Caco-2 (cell line): ENCODE results near the gene MRPS25. TPM values are rescaled to one million over a fixed set of nuclear protein-coding genes. Genes with fewer than 3 reads are reported as not detected.

Experiments
- BruUV-seq: library from RNA; stranded (reverse); fragments of 400-500 nt; replicated peaks from 2 replicates; lab custom pipeline; 2021; lab: Mats Ljungman, UMichigan
- CTCF ChIA-PET: fragments of 300-600 bp; sonication (Branson Sonifier 250); formaldehyde crosslinking; loops from one replicate; lab custom pipeline; 2022; ENCODE audit warnings: antibody characterized with exemption; lab: Charles Lee
- POLR2A ChIA-PET: fragments of 300-600 bp; sonication (Branson Sonifier 250); formaldehyde crosslinking; loops from one replicate; lab custom pipeline; 2022; ENCODE audit warnings: antibody characterized with exemption; lab: Charles Lee
- DNase-seq, 2 experiments: peaks; one replicate each; pipeline versions ENCODE4 v3.0.0 to v3.0.0-alpha.2; 2020 to 2022
- H3K27me3 ChIP-seq: replicated peaks from 2 replicates; pipeline ENCODE4 v1.6.0; 2011; ENCODE audit warnings: low read length; ENCODE audit not compliant: control insufficient read depth, insufficient read depth
- H3K36me3 ChIP-seq: 2 replicates; pipeline ENCODE4 v1.5.1; 2011; ENCODE audit warnings: low read length; ENCODE audit not compliant: control insufficient read depth, insufficient read depth
- H3K4me1 ChIP-seq: fragments of 250-450 bp; sonication (Bioruptor Pico); 2 replicates; pipeline ENCODE4 v1.5.1; 2020; ENCODE audit warnings: mild to moderate bottlenecking
- H3K4me3 ChIP-seq: 2 replicates; pipeline ENCODE4 v1.5.1; 2011; ENCODE audit warnings: low read depth, mild to moderate bottlenecking, control low read depth, low read length
- H3K9me3 ChIP-seq: fragments of 250-450 bp; sonication (Bioruptor Pico); 2 replicates; pipeline ENCODE4 v1.5.1; 2020; ENCODE audit warnings: mild to moderate bottlenecking, moderate library complexity
- H3K27ac Mint-ChIP-seq: one replicate; pipeline ENCODE4 v1.8.0; 2022; ENCODE audit warnings: mixed read lengths; ENCODE audit not compliant: unreplicated experiment
- H3K27me3 Mint-ChIP-seq: one replicate; pipeline ENCODE4 v1.8.0; 2022; ENCODE audit warnings: mixed read lengths; ENCODE audit not compliant: insufficient read depth, unreplicated experiment
- H3K36me3 Mint-ChIP-seq: one replicate; pipeline ENCODE4 v1.8.0; 2022; ENCODE audit warnings: mild to moderate bottlenecking, mixed read lengths; ENCODE audit not compliant: insufficient read depth, unreplicated experiment
- H3K4me1 Mint-ChIP-seq: one replicate; pipeline ENCODE4 v1.8.0; 2022; ENCODE audit warnings: low read depth, mixed read lengths; ENCODE audit not compliant: unreplicated experiment
- H3K4me3 Mint-ChIP-seq: one replicate; pipeline ENCODE4 v1.8.0; 2022; ENCODE audit warnings: mild to moderate bottlenecking, moderate library complexity, mixed read lengths; ENCODE audit not compliant: unreplicated experiment
- H3K9me3 Mint-ChIP-seq: one replicate; pipeline ENCODE4 v1.8.0; 2022; ENCODE audit warnings: mixed read lengths; ENCODE audit not compliant: unreplicated experiment
- CTCF ChIP-seq, 2 experiments: fragments of 200-600 bp in 1 of 2; IDR thresholded peaks; 1 replicate in 1 of 2; 2 replicates in 1 of 2; pipeline versions ENCODE4 v1.5.1 to v1.8.0; 2011 to 2022; ENCODE audit warnings: antibody characterized with exemption in 1 of 2, control low read depth in 1 of 2, inconsistent platforms in 1 of 2, low read depth in 1 of 2, low read length in 1 of 2, mild to moderate bottlenecking in 1 of 2, moderate library complexity in 1 of 2; ENCODE audit not compliant: insufficient read depth in 1 of 2, severe bottlenecking in 1 of 2, unreplicated experiment in 1 of 2
- intact Hi-C: fragments of 100-400 bp; cut with micrococcal nuclease; formaldehyde crosslinking; loops from one replicate; pipeline ENCODE4 v1.10.0; 2022; ENCODE audit not compliant: unreplicated experiment
- total RNA-seq: library from RNA; stranded (reverse); gene quantifications from 2 replicates; pipeline ENCODE4 v1.2.3, GENCODE V29; 2022

MRPS25 gene
- total RNA-seq, 1 experiment from 2014 or later: 53.3 TPM

- Histone ChIP-seq H3K27me3 (no peaks in the 10 kb centered on the region), H3K36me3 (peaks cover 2% of the 10 kb centered on the region), H3K4me3 (no peak overlapping the region), H3K9me3 (no peaks in the 10 kb centered on the region), H3K4me1 (peaks cover 7% of the 10 kb centered on the region; the same call in 1 of the 2 replicates)
- intact Hi-C loops: no loop called here
- H3K27me3 Mint-ChIP-seq: no peaks in the 10 kb centered on the region
- H3K9me3 Mint-ChIP-seq: no peaks in the 10 kb centered on the region
- DNase-seq: no peak
- H3K36me3 Mint-ChIP-seq: peaks cover 34% of the 10 kb centered on the region
- no TSS peak for BruUV-seq
- H3K27ac Mint-ChIP-seq: no peak overlapping the region
- no peak for TF ChIP-seq CTCF (IDR thresholded peaks at IDR 0.05; ENCODE audit: insufficient read depth in 1 of 2, low read depth in 1 of 2, low read length in 1 of 2, severe bottlenecking in 1 of 2, unreplicated experiment in 1 of 2)
- peaks cover 7% of the 10 kb centered on the region for H3K4me1 Mint-ChIP-seq
- no peak overlapping the region for H3K4me3 Mint-ChIP-seq
- CTCF ChIA-PET: no interaction called here
- POLR2A ChIA-PET: no interaction called here
Measured at GRCh38 chr3:15094187-15094875, 29.2 kb upstream of the MRPS25 start.

- Mint-ChIP-seq H3K9me3 (no peaks in the 10 kb centered on the region), H3K36me3 (peaks cover 18% of the 10 kb centered on the region), H3K27ac (no peak overlapping the region), H3K27me3 (no peaks in the 10 kb centered on the region), H3K4me3 (no peak overlapping the region), H3K4me1 (peaks cover 1% of the 10 kb centered on the region)
- ChIA-PET CTCF (no interaction called here), POLR2A (no interaction called here)
- intact Hi-C loops: no loop called here
- Histone ChIP-seq H3K4me1 (peaks cover 3% of the 10 kb centered on the region; the same call in 1 of the 2 replicates), H3K4me3 (no peak overlapping the region), H3K9me3 (no peaks in the 10 kb centered on the region), H3K27me3 (no peaks in the 10 kb centered on the region), H3K36me3 (peaks cover 2% of the 10 kb centered on the region)
- BruUV-seq: no TSS peak
- DNase-seq: no peak
- no peak for TF ChIP-seq CTCF (IDR thresholded peaks at IDR 0.05; ENCODE audit: insufficient read depth in 1 of 2, low read depth in 1 of 2, low read length in 1 of 2, severe bottlenecking in 1 of 2, unreplicated experiment in 1 of 2)
Measured at GRCh38 chr3:15092686-15093085, 27.6 kb upstream of the MRPS25 start.

GRCh38 chr3:15091575-15091974 lies 26.5 kb upstream of the MRPS25 start:
- Histone ChIP-seq H3K4me3 (no peak overlapping the region), H3K27me3 (no peaks in the 10 kb centered on the region), H3K4me1 (no peaks in the 10 kb centered on the region), H3K9me3 (no peaks in the 10 kb centered on the region), H3K36me3 (peaks cover 2% of the 10 kb centered on the region)
- Mint-ChIP-seq H3K9me3 (no peaks in the 10 kb centered on the region), H3K4me1 (no peaks in the 10 kb centered on the region), H3K27me3 (no peaks in the 10 kb centered on the region), H3K27ac (no peak overlapping the region), H3K4me3 (no peak overlapping the region), H3K36me3 (peaks cover 17% of the 10 kb centered on the region)
- CTCF ChIA-PET: no interaction called here
- BruUV-seq: no TSS peak
- POLR2A ChIA-PET: interaction anchor here (0.6 kb wide), 1 partner anchor 116 kb away, joined by 3 read pairs; no protein-coding TSS in a partner anchor
- no peak for TF ChIP-seq CTCF (IDR thresholded peaks at IDR 0.05; ENCODE audit: insufficient read depth in 1 of 2, low read depth in 1 of 2, low read length in 1 of 2, severe bottlenecking in 1 of 2, unreplicated experiment in 1 of 2)
- DNase-seq: no peak
- intact Hi-C loops: no loop called here
